Measurements from ENCODE around the gene PREP. TPM values are rescaled to one million over a fixed set of nuclear protein-coding genes. Genes with fewer than 3 reads are reported as not detected.

Gene PREP
- total RNA-seq, 1 donor: 18.1 TPM

DNA sequence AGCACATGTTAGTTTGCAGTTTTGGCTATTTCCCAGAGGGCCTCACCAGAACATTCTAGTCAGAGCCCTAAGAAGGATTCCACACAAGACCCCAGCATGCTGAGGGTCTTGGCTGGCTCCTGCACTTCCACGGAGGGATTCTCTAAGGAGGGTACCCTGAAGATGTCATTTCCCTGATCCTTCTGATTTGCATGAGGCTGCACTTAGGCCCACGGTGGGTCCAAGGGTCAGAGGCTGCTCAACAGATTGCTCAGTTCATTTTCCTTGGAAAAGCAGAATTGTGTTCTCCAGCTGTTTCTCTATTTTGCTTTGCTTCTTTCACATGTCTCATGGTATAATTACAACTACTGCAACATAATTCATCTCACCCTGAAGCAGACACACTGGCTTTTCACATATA is 22.2 kb downstream of the PREP start:
- H3K4me3 ChIP-seq (ENCODE audit: low read depth, low read length): no peak overlapping the region
- TF ChIP-seq, protein P1, sequence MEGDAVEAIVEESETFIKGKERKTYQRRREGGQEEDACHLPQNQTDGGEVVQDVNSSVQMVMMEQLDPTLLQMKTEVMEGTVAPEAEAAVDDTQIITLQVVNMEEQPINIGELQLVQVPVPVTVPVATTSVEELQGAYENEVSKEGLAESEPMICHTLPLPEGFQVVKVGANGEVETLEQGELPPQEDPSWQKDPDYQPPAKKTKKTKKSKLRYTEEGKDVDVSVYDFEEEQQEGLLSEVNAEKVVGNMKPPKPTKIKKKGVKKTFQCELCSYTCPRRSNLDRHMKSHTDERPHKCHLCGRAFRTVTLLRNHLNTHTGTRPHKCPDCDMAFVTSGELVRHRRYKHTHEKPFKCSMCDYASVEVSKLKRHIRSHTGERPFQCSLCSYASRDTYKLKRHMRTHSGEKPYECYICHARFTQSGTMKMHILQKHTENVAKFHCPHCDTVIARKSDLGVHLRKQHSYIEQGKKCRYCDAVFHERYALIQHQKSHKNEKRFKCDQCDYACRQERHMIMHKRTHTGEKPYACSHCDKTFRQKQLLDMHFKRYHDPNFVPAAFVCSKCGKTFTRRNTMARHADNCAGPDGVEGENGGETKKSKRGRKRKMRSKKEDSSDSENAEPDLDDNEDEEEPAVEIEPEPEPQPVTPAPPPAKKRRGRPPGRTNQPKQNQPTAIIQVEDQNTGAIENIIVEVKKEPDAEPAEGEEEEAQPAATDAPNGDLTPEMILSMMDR (IDR thresholded peaks at IDR 0.05; ENCODE audit: insufficient read depth, low read length): no peak

DNA sequence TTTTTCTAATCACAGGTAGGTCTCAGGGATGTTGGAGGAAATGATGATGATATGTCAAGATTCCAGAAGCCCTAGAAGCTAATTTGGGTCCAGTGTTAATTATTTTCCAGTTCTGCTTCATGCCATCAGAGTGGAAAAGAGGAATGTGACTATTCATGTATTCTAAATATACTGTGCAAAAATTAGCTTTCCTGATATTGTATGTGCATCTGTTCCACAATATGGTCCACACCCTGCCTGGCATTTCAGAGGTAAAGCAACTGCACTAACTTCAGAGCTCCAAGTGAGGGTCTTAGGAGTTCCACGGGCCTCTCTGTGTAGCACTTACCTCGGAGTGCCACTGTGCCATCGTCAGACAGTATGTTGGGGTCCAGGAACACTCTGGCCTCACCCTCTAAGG is 27.1 kb downstream of the PREP start:
- TF ChIP-seq, protein P1 (IDR thresholded peaks at IDR 0.05; ENCODE audit: insufficient read depth, low read length): no peak
- H3K4me3 ChIP-seq (ENCODE audit: low read depth, low read length): no peak overlapping the region
- no peak for DNase-seq (ENCODE audit: low read depth)

More for the DNA sequence above, 22.2 kb downstream of the PREP start:
- DNase-seq (ENCODE audit: low read depth): no peak

GRCh38 chr6:105374010-105374420 is 28.9 kb downstream of the PREP start:
- no peak overlapping the region for H3K4me3 ChIP-seq (ENCODE audit: low read depth, low read length)
- TF ChIP-seq, protein P1 (IDR thresholded peaks at IDR 0.05; ENCODE audit: insufficient read depth, low read length): no peak
- DNase-seq (ENCODE audit: low read depth): peak; percentile 50

DNA sequence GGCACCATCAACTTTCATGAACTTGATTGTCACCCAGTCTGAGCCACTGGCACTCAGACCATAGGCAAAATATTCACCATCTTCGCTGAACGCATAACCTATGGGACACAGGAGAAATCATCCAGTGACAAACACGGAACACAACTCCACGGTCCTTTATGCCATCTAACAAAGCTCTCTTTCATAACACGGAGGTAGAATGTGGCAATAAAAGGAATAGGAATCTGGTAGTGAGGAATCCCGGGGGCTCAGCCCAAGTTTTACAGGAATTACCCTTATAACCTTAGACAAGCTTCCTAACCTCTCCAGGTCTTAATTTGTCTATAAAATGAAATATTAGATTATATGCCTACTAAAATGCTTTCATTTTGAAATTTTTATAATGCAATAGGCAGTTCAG is 29.4 kb downstream of the PREP start:
- no peak overlapping the region for H3K4me3 ChIP-seq (ENCODE audit: low read depth, low read length)
- no peak for DNase-seq (ENCODE audit: low read depth)
- TF ChIP-seq, protein P1 (IDR thresholded peaks at IDR 0.05; ENCODE audit: insufficient read depth, low read length): no peak

- no peak for DNase-seq (ENCODE audit: low read depth)
- TF ChIP-seq, protein P1 (IDR thresholded peaks at IDR 0.05; ENCODE audit: insufficient read depth, low read length): no peak
- H3K4me3 ChIP-seq (ENCODE audit: low read depth, low read length): no peak overlapping the region
Measured at GRCh38 chr6:105372849-105373182, 30.1 kb downstream of the PREP start.

DNA sequence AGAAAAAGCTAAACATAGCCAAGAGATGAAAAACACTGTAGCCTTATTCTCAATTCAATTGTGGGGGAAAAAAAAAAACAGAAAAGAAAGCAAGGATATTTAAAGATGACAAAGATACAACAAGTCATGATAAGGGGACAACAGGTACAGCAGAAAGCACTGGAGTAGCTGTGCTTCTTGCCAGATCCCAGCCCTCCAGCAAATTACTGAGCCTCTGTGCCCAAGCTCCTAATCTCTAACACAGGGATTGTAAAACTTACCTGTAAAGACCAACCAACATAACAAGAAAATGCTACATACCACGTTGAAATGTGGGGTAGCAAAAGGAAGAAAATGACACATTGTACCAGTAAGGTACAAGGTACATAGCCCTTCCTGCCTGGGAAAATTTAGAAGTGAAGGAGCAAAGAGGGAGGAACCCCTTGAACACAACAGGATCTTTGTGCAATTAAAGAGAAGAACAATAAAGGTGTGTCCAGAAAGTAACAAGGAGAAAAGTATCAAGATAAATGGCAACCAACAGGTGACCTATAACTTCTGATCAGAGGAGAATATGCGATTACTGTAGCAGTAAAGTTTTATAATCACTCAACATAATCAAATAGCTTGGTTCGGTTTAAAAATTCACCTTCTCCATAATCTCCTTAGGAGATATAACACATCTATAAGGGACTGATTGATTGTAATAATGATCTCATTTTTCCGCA is 30.6 kb downstream of the PREP start:
- no peak for DNase-seq (ENCODE audit: low read depth)
- no peak overlapping the region for H3K4me3 ChIP-seq (ENCODE audit: low read depth, low read length)
- TF ChIP-seq, protein P1 (IDR thresholded peaks at IDR 0.05; ENCODE audit: insufficient read depth, low read length): no peak

DNA sequence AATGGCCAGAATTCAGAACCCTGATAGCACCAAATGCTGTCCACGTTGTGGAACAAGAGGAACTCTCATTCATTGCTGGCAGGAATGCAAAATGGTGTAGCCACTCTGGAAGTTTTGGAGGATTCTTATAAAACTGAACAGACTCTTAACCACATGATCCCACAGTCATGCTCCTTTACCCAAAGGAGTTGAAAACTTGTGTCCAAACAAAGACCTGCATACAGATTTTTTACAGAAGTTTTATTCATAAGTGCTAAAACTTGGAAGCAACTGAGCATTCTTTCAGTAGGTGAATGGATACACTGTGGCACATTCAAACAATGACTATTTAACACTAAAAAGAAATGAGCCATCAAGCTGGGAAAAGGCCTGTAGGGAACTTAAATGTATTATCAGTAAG is 32.5 kb downstream of the PREP start:
- H3K4me3 ChIP-seq (ENCODE audit: low read depth, low read length): no peak overlapping the region
- TF ChIP-seq, protein P1 (IDR thresholded peaks at IDR 0.05; ENCODE audit: insufficient read depth, low read length): no peak
- DNase-seq (ENCODE audit: low read depth): peak; percentile 9

Data from fibroblast of the aortic adventitia (primary cell).